Measurements from ENCODE around the gene ATG16L2. TPM values are rescaled to one million over a fixed set of nuclear protein-coding genes. Genes with fewer than 3 reads are reported as not detected.
"Not testable (repeated sequence)": the region's sequence is repeated elsewhere in the genome, so short reads cannot be mapped to it uniquely, and the experiment has no call there.

Gene ATG16L2
- polyA plus RNA-seq, 1 experiment: 10.1 TPM

DNA sequence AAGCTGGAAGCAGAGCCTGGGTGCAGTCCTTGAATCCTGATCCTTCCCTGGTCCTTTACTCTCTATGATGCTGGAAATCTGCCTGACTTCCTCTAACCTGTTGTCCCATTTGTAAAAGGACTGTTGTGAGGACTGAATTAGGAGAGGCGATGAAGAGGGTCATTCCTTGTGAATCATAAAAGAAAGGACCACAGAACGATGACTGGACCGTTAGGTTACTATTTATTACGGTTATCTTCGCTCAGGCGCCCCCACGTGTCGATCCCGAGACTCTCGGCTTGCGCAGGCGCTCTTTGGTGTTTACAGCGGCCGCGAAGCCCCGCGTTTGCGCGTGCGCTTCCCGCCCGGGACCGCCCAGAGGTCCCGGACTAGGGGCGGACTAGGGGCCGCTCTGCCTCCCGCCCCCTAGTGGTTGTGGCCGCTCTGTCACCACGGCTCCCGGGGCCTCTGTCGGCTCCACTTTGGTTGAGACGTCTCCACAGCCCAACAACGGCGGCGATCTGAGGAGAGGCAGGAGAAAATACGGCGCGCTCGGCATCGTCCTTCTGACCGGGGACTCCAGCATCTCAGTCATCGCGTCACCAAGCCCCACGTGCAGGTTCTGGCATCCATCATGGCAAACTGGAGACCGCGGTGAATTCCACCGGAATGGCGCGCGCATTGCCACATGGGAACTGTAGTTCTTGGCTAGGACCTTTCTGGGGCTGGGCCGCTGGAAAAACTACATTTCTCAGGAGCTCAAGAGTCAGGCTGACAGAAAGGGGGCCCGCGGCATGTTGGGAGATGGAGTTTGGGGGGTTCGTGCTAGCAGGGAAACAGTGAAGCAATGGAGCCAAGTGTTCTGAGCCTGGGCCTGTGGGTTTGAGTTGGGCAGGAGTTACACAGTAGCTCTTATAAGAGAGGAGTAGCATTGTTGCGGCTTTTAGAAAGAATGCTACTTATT, 20.5 kb upstream of the ATG16L2 start, which contains the start of gene STARD10:
Gene STARD10, minus strand, starts transcription at position 623 of the 943 bp plus-strand sequence. CDS start 12,866 bp downstream, outside the sequence.
- peak; percentile 64 for DNase-seq (ENCODE audit: low read depth)
- no peaks in the 10 kb centered on the region for H3K27me3 ChIP-seq (ENCODE audit: control insufficient read depth, insufficient read depth, low read length)
- TF ChIP-seq, protein P1, sequence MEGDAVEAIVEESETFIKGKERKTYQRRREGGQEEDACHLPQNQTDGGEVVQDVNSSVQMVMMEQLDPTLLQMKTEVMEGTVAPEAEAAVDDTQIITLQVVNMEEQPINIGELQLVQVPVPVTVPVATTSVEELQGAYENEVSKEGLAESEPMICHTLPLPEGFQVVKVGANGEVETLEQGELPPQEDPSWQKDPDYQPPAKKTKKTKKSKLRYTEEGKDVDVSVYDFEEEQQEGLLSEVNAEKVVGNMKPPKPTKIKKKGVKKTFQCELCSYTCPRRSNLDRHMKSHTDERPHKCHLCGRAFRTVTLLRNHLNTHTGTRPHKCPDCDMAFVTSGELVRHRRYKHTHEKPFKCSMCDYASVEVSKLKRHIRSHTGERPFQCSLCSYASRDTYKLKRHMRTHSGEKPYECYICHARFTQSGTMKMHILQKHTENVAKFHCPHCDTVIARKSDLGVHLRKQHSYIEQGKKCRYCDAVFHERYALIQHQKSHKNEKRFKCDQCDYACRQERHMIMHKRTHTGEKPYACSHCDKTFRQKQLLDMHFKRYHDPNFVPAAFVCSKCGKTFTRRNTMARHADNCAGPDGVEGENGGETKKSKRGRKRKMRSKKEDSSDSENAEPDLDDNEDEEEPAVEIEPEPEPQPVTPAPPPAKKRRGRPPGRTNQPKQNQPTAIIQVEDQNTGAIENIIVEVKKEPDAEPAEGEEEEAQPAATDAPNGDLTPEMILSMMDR (IDR thresholded peaks at IDR 0.05; ENCODE audit: insufficient read depth, low read depth, low read length): peak; percentile 98
- H3K36me3 ChIP-seq (ENCODE audit: control insufficient read depth, insufficient read depth, low read length): no peaks in the 10 kb centered on the region
- CTCF ChIA-PET: interaction anchor here (0.6 to 3.8 kb wide), 38 partner anchors 9 to 384 kb away, joined by 3 to 139 read pairs (median 4); partner anchors contain the start of gene ATG16L2
- POLR2A ChIA-PET: no interaction called here
- peak within 1 kb of the TSS; percentile 68 for H3K4me3 ChIP-seq (ENCODE audit: low read depth, low read length)

DNA sequence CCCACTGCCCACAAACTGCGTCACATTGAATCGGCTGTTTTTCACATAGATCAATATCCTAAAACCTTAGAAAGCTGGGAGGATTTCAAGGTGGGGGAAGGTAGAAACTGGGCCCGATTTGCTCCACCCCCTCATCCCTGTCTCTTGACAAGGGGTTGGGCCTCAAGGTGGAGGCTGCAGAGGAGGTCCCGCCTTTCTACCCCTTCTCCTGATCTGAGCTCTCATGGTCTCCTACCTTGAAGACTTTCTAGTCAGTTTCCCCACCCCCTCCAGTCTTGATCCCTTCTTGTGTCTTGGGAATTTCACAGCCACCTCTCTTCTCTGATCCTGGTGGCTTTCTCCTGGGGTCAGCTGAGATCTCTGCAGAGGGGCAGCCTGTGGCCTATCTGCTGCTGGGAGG, 15.8 kb upstream of the ATG16L2 start:
- TF ChIP-seq, protein P1 (IDR thresholded peaks at IDR 0.05; ENCODE audit: insufficient read depth, low read depth, low read length): no peak
- POLR2A ChIA-PET: no interaction called here
- no peak for DNase-seq (ENCODE audit: low read depth)
- Histone ChIP-seq H3K4me3 (ENCODE audit: low read depth, low read length) (no peak overlapping the region), H3K27me3 (ENCODE audit: control insufficient read depth, insufficient read depth, low read length) (no peaks in the 10 kb centered on the region), H3K36me3 (ENCODE audit: control insufficient read depth, insufficient read depth, low read length) (no peaks in the 10 kb centered on the region)
- CTCF ChIA-PET: interaction anchor here (0.8 to 1.7 kb wide), 3 partner anchors 13 to 873 kb away, joined by 3 to 5 read pairs (median 4); no protein-coding TSS in a partner anchor

DNA sequence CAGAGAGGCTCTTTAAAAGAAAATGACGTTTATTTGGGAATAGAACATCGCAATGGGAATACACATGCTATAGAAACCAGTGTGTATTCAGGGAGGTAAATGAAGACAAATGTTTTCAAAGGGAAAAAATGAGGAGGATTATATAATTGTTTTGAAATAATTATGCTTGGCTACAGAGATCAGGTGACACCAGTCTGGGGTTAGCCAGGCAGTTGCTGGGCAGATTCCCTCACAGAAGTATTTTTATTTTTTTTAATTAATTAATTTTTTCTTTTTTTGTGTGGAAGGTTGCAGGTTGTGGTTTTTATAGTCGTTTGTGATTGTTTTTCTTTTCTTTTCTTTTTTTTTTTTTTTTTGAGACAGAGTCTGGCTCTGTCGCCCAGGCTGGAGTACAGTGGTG, 14.8 kb upstream of the ATG16L2 start:
- ChIA-PET CTCF (interaction anchor here (1.7 kb wide), 1 partner anchor 12 kb away, joined by 4 read pairs; no protein-coding TSS in a partner anchor), POLR2A (no interaction called here)

GRCh38 chr11:72802822-72803221, 11.4 kb upstream of the ATG16L2 start:
- POLR2A ChIA-PET: no interaction called here
- CTCF ChIA-PET: interaction anchor here (0.9 to 2.5 kb wide), 3 partner anchors 9 to 24 kb away, joined by 3 to 11 read pairs (median 9); partner anchors contain the start of gene STARD10
- TF ChIP-seq, protein P1 (IDR thresholded peaks at IDR 0.05; ENCODE audit: insufficient read depth, low read depth, low read length): no peak
- Histone ChIP-seq H3K36me3 (ENCODE audit: control insufficient read depth, insufficient read depth, low read length) (no peaks in the 10 kb centered on the region), H3K4me3 (ENCODE audit: low read depth, low read length) (no peak overlapping the region), H3K27me3 (ENCODE audit: control insufficient read depth, insufficient read depth, low read length) (no peaks in the 10 kb centered on the region)
- DNase-seq (ENCODE audit: low read depth): no peak

More for the DNA sequence above, 14.8 kb upstream of the ATG16L2 start:
- TF ChIP-seq, protein P1 (IDR thresholded peaks at IDR 0.05; ENCODE audit: insufficient read depth, low read depth, low read length): no peak
- Histone ChIP-seq H3K27me3 (ENCODE audit: control insufficient read depth, insufficient read depth, low read length) (no peaks in the 10 kb centered on the region), H3K36me3 (ENCODE audit: control insufficient read depth, insufficient read depth, low read length) (no peaks in the 10 kb centered on the region), H3K4me3 (ENCODE audit: low read depth, low read length) (no peak overlapping the region)
- DNase-seq (ENCODE audit: low read depth): no peak

- DNase-seq (ENCODE audit: low read depth): no peak
- ChIA-PET CTCF (interaction anchor here (1.0 kb wide), 1 partner anchor 11 kb away, joined by 3 read pairs; the partner anchor contains the start of gene STARD10), POLR2A (no interaction called here)
- no peaks in the 10 kb centered on the region for H3K27me3 ChIP-seq (ENCODE audit: control insufficient read depth, insufficient read depth, low read length)
- H3K36me3 ChIP-seq (ENCODE audit: control insufficient read depth, insufficient read depth, low read length): no peaks in the 10 kb centered on the region; the same call in 1 of the 2 replicates
- TF ChIP-seq, protein P1 (IDR thresholded peaks at IDR 0.05; ENCODE audit: insufficient read depth, low read depth, low read length): no peak
- no peak overlapping the region for H3K4me3 ChIP-seq (ENCODE audit: low read depth, low read length)
These were observed 9.0 kb upstream of the ATG16L2 start for GRCh38 chr11:72805216-72805615.

GRCh38 chr11:72806378-72806777, 7.8 kb upstream of the ATG16L2 start:
- H3K4me3 ChIP-seq (ENCODE audit: low read depth, low read length); H3K36me3 ChIP-seq (ENCODE audit: control insufficient read depth, insufficient read depth, low read length); DNase-seq (ENCODE audit: low read depth); POLR2A ChIA-PET; H3K27me3 ChIP-seq (ENCODE audit: control insufficient read depth, insufficient read depth, low read length): not testable (repeated sequence)
- CTCF ChIA-PET: interaction anchor here (1.1 kb wide), 1 partner anchor 14 kb away, joined by 3 read pairs; no protein-coding TSS in a partner anchor
